Hepatocyte (in vitro differentiated cells): ENCODE data around the gene ZBTB5. TPM values are rescaled to one million over a fixed set of nuclear protein-coding genes. Genes with fewer than 3 reads are reported as not detected.

Experiments used
- DNase-seq: peaks from one replicate; pipeline ENCODE4 v3.0.0-alpha.2; 2016; ENCODE audit warnings: low spot score
- H2AFZ ChIP-seq: fragments of 200-600 bp; sonication (generic); 2 replicates; pipeline ENCODE4 v1.6.0; 2016; ENCODE audit warnings: antibody characterized with exemption, mild to moderate bottlenecking
- H3K27ac ChIP-seq: fragments of 200-600 bp; sonication (generic); 2 replicates; pipeline ENCODE4 v1.5.1; 2016; ENCODE audit warnings: mild to moderate bottlenecking
- H3K27me3 ChIP-seq: fragments of 200-600 bp; sonication (generic); 2 replicates; pipeline ENCODE4 v1.6.1; 2016
- H3K36me3 ChIP-seq: fragments of 200-600 bp; sonication (generic); replicated peaks from 2 replicates; pipeline ENCODE4 v1.5.1; 2016; ENCODE audit warnings: low read depth; ENCODE audit not compliant: insufficient read depth
- H3K4me1 ChIP-seq: fragments of 200-600 bp; sonication (generic); 2 replicates; pipeline ENCODE4 v1.5.1; 2016; ENCODE audit warnings: mild to moderate bottlenecking, moderate library complexity; ENCODE audit not compliant: insufficient read depth
- H3K4me2 ChIP-seq: fragments of 200-600 bp; sonication (generic); 2 replicates; pipeline ENCODE4 v1.6.0; 2016
- H3K4me3 ChIP-seq: fragments of 200-600 bp; sonication (generic); 2 replicates; pipeline ENCODE4 v1.5.1; 2016; ENCODE audit warnings: mild to moderate bottlenecking
- H3K79me2 ChIP-seq: fragments of 200-600 bp; sonication (generic); 2 replicates; pipeline ENCODE4 v1.6.0; 2017; ENCODE audit warnings: mild to moderate bottlenecking
- H3K9me2 ChIP-seq: fragments of 200-600 bp; sonication (generic); replicated peaks from 2 replicates; pipeline ENCODE4 v1.6.0; 2017; ENCODE audit warnings: mild to moderate bottlenecking; ENCODE audit not compliant: insufficient read depth
- H3K9me3 ChIP-seq: fragments of 200-600 bp; sonication (generic); 2 replicates; pipeline ENCODE4 v1.5.1; 2016; ENCODE audit warnings: low read depth, mild to moderate bottlenecking
- H4K20me1 ChIP-seq: fragments of 200-600 bp; sonication (generic); 2 replicates; pipeline ENCODE4 v1.6.0; 2016; ENCODE audit warnings: mild to moderate bottlenecking; ENCODE audit not compliant: insufficient read depth, poor library complexity, severe bottlenecking
- EZH2 ChIP-seq: fragments of 200-600 bp; sonication (generic); IDR thresholded peaks from 2 replicates; pipeline ENCODE4 v1.6.1; 2016; ENCODE audit warnings: antibody characterized with exemption, mild to moderate bottlenecking, borderline replicate concordance
- EZH2phosphoT487 ChIP-seq: fragments of 200-600 bp; sonication (generic); IDR thresholded peaks from one replicate; pipeline ENCODE4 v1.6.1; 2018; ENCODE audit warnings: antibody characterized with exemption, mild to moderate bottlenecking, low read depth, moderate library complexity; ENCODE audit not compliant: unreplicated experiment, severe bottlenecking
- WGBS: methylation state at CpG from one replicate; pipeline ENCODE4 v1.1.6; 2016; ENCODE audit warnings: low lambda C conversion rate; ENCODE audit errors: missing lambda C conversion rate; 5-methylcytosine and 5-hydroxymethylcytosine counted together
- polyA plus RNA-seq: library from polyadenylated mRNA; unstranded; fragments of >200 nt; fragmentation: Nextera tagmentation; extraction: Ambion mirVana; gene quantifications from 2 replicates; pipeline ENCODE4 v1.2.1, GENCODE V29; 2016
- total RNA-seq: library from RNA; depleted of rRNA; stranded (reverse); fragments of >200 nt; gene quantifications from 2 replicates; pipeline ENCODE4 v1.2.3, GENCODE V29; 2014
- TF ChIP-seq, protein P1 (sequence below): fragments of 200-600 bp; sonication (generic); IDR thresholded peaks from 2 replicates; pipeline ENCODE4 v1.5.1; 2016; ENCODE audit warnings: antibody characterized with exemption, mild to moderate bottlenecking; ENCODE audit not compliant: poor library complexity

Gene ZBTB5
- total and polyA plus RNA-seq, 2 experiments from 2014 or later: 3.8 to 21.8 TPM

DNA sequence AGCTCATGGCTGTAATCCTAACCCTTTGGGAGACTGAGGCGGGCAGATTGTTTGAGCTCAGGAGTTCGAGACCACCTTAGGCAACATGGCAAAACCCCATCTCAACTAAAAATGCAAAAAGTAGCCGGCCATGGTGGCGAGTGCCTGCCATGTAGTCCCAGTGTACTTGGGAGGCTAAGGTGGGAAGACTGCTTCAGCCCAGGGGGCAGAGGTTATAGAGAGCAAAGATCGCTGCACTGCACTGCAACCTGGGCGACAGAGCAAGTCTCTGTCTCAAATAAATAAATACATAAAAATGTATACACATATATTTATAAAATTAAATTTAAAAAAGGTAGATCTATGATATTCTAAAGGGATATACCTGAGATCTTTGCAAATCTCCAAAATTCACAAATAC, 19.4 kb downstream of the ZBTB5 start:
- Histone ChIP-seq H3K4me2 (no peak overlapping the region), H3K27ac (no peak overlapping the region), H3K36me3 (no peaks in the 10 kb centered on the region), H3K27me3 (no peaks in the 10 kb centered on the region), H3K9me2 (no peaks in the 10 kb centered on the region), H3K9me3 (no peaks in the 10 kb centered on the region), H3K79me2 (peaks cover 88% of the 10 kb centered on the region), H4K20me1 (peaks cover 44% of the 10 kb centered on the region), H3K4me1 (peaks cover 3% of the 10 kb centered on the region), H3K4me3 (no peak overlapping the region), H2AFZ (no peak overlapping the region)
- WGBS: 92% methylated on average over 6 of the region's 6 CpGs
- no peak for DNase-seq
- TF ChIP-seq, protein P1, sequence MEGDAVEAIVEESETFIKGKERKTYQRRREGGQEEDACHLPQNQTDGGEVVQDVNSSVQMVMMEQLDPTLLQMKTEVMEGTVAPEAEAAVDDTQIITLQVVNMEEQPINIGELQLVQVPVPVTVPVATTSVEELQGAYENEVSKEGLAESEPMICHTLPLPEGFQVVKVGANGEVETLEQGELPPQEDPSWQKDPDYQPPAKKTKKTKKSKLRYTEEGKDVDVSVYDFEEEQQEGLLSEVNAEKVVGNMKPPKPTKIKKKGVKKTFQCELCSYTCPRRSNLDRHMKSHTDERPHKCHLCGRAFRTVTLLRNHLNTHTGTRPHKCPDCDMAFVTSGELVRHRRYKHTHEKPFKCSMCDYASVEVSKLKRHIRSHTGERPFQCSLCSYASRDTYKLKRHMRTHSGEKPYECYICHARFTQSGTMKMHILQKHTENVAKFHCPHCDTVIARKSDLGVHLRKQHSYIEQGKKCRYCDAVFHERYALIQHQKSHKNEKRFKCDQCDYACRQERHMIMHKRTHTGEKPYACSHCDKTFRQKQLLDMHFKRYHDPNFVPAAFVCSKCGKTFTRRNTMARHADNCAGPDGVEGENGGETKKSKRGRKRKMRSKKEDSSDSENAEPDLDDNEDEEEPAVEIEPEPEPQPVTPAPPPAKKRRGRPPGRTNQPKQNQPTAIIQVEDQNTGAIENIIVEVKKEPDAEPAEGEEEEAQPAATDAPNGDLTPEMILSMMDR: no peak
- TF ChIP-seq EZH2 (no peak), EZH2phosphoT487 (no peak)

DNA sequence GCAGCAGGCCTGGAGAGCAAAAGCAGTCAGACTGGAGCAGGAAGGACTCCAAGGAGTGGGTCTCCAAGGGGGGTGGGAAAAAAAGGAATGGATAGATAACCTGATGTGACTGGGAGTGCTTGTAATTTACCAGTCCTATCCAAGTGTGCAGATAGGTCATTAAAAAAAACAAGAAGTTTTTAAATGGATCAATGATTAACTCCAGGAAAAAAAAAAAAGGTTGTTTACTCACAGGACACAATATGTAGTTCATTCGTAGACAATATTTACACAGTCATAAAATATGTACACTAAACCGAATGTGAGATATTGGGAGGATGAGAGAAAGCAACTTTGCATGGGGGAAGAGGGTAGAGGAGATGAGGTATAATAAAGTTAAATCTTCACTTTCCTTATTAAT, 20.4 kb downstream of the ZBTB5 start:
- peaks cover 86% of the 10 kb centered on the region for H3K79me2 ChIP-seq
- TF ChIP-seq EZH2: no peak
- TF ChIP-seq, protein P1: no peak
- no peak for TF ChIP-seq EZH2phosphoT487
- peaks cover 44% of the 10 kb centered on the region for H4K20me1 ChIP-seq

DNA sequence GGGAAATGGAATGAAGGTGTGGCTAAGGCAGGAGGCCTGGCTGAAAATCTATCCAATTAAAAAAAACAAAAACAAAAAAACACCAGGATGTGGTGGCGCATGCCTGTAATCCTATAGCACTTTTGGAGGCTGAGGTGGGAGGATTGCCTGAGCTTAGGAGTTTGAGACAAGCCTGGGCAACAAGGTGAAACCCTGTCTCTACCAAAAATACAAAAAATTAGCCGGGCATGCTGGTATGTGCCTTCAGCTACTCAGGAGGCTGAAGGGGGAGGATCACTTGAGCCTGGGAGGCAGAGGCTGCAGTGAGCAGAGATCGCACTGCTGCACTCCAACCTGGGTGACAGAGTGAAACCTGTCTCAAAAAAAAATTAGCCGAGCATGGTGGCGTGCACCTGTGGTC, 21.7 kb downstream of the ZBTB5 start:
- no peak for TF ChIP-seq EZH2
- TF ChIP-seq, protein P1: no peak
- TF ChIP-seq EZH2phosphoT487: no peak
- WGBS: over 99% methylated on average over 5 of the region's 5 CpGs
- H3K9me3 ChIP-seq: no peaks in the 10 kb centered on the region
- no peaks in the 10 kb centered on the region for H3K27me3 ChIP-seq
- H3K36me3 ChIP-seq: no peaks in the 10 kb centered on the region
- H3K4me3 ChIP-seq: no peak overlapping the region
- no peak for DNase-seq
- no peaks in the 10 kb centered on the region for H3K9me2 ChIP-seq
- peaks cover 3% of the 10 kb centered on the region for H3K4me1 ChIP-seq
- no peak overlapping the region for H3K4me2 ChIP-seq
- peaks cover 42% of the 10 kb centered on the region for H4K20me1 ChIP-seq
- H3K27ac ChIP-seq: no peak overlapping the region
- no peak overlapping the region for H2AFZ ChIP-seq
- H3K79me2 ChIP-seq: peaks cover 80% of the 10 kb centered on the region

More for the DNA sequence above, 20.4 kb downstream of the ZBTB5 start:
- Histone ChIP-seq H3K9me3 (no peaks in the 10 kb centered on the region), H3K36me3 (no peaks in the 10 kb centered on the region), H3K27ac (no peak overlapping the region), H2AFZ (no peak overlapping the region), H3K4me3 (no peak overlapping the region), H3K4me2 (no peak overlapping the region), H3K9me2 (no peaks in the 10 kb centered on the region), H3K4me1 (peaks cover 3% of the 10 kb centered on the region), H3K27me3 (no peaks in the 10 kb centered on the region)
- DNase-seq: no peak
- WGBS: 50% methylated on average over 2 of the region's 2 CpGs

DNA sequence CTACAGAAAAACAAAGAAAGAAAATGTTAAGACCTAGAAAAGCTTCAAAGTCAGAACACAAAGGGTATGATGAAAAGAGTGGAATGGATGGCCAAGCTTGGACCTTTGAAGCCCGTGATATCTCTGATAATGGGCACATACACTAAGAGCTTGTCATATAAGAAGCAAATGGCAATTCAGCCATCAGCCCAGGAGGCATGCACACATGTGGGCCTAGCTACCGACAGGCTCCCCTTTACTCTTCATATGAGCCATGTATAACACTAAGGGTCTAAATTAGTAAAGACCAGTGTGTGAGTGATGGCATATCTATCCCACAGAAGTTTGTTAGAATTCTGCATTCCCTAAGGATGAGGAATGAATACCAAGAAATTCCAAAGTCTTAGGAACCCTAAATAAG, 22.7 kb downstream of the ZBTB5 start:
- no peaks in the 10 kb centered on the region for H3K9me2 ChIP-seq
- TF ChIP-seq EZH2 (no peak), EZH2phosphoT487 (no peak)
- TF ChIP-seq, protein P1: no peak
- no peak overlapping the region for H2AFZ ChIP-seq
- H3K27me3 ChIP-seq: no peaks in the 10 kb centered on the region
- 96% methylated on average over 2 of the region's 2 CpGs for WGBS
- H3K27ac ChIP-seq: no peak overlapping the region
- peaks cover 71% of the 10 kb centered on the region for H3K79me2 ChIP-seq
- peaks cover 44% of the 10 kb centered on the region for H4K20me1 ChIP-seq
- no peak overlapping the region for H3K4me3 ChIP-seq
- no peak overlapping the region for H3K4me2 ChIP-seq
- no peak for DNase-seq
- H3K4me1 ChIP-seq: peaks cover 9% of the 10 kb centered on the region
- no peaks in the 10 kb centered on the region for H3K9me3 ChIP-seq
- no peaks in the 10 kb centered on the region for H3K36me3 ChIP-seq
